ENCODE results near the gene COMT.
"Not testable (repeated sequence)": the region's sequence is repeated elsewhere in the genome, so short reads cannot be mapped to it uniquely, and the experiment has no call there.

Gene COMT

DNA sequence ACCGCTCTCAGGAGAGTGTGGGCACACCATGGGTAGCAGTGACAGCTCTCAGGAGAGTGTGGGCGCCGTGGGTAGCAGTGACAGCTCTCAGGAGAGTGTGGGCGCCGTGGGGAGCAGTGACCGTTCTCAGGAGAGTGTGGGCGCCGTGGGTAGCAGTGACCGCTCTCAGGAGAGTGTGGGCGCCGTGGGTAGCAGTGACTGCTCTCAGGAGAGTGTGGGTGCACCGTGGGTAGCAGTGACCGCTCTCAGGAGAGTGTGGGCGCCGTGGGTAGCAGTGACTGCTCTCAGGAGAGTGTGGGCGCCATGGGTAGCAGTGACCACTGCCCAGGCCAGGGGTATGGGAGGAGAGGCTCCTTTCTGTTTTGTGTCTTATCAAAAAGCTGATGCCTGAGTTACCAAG is 33.7 kb upstream of the COMT start:
- not testable (repeated sequence) for DNase-seq (ENCODE audit: low spot score); FAIRE-seq

DNA sequence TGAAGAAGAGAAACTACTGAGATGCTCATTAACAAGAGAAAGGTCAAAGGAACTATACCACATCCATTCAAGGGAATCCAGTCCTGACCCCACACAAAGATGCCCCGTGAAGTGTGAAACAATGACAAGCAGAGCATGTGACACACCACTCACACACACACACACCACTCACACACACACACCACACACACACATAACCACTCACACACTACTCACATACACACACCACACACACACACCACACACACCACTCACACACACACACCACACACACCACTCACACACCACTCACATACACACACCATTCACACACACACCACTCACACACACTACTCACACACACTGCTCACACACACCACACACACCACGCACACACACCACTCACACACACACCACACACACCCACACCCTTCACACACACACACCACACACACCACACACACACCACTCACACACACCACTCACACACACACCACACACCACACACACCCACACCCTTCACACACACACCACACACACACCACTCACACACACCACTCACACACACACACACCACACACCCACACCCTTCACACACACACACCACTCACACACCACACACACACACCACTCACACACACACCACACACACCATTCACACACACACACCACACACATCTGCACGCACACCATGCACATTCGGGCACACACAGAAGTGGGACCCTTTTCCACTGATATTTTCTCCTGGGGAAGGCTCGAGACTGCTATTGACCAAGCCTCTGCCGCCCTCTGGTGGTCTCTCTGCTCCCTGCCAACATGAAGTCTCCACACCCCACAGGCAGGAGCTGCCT is 32.0 kb upstream of the COMT start:
- FAIRE-seq (no peak), DNase-seq (ENCODE audit: low spot score) (peak; percentile 56)

DNA sequence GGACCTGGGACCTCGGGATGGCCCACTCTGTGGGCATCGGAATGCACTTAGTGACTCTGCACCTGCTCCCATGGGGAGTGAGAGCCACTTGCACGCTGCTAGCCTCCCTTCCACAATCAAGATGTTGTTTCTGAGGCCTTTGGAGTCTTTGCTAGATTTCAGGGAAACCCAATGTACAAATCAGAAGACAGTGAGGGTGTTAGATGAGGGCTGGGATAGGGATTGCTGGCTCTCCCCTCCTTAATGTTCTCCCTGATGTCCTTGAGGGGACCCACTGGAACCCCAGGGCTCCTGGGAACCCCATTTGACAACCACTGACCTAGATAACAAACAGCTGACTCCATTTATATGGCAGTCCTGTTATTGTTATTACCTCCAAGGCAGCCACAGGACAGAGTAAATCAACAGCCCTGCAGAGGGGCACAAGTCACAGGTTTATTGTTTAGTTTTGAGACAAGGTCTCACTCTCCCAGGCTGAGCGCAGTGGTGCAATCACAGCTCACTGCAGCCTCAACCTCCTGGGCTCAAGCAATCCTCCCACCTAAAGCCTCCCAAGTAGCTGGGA is 31.3 kb upstream of the COMT start:
- DNase-seq (ENCODE audit: low spot score) (no peak), FAIRE-seq (no peak)

DNA sequence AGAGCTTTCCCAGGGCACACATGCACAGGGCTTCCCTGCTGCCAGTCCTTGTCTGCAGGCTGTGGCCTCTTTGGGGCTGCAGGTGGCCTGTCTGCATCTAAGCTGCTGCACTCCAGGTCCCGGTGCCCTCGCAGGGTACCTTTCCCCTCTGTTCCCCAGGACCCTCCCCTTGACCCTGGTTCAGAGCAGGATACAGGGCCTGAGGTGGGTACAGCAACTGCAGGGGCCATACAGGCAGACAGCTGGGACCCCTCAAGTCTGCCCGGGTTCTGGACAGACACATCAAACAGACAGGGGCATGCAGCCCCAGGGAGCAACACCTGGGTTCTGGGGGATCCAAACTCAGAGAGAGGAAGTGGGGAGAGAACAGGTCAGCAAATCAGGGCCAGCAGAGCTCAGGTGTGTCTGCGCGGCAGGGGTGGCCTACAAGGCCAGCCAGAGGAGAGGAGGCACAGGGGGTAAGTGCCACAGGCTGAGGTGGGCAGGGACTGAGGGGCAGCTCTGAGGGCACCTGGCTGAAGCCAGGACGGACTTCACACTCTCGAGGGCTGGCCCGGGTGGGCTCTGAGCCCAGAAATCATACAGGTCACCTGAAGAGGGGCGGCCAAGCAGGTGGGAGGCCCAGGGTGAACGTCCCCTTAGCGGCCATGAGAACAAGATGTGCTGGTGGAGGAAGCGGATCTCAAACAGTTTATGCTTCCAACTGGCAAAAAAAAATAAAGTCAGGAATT is 29.9 kb upstream of the COMT start:
- DNase-seq (ENCODE audit: low spot score) (no peak), FAIRE-seq (no peak)

DNA sequence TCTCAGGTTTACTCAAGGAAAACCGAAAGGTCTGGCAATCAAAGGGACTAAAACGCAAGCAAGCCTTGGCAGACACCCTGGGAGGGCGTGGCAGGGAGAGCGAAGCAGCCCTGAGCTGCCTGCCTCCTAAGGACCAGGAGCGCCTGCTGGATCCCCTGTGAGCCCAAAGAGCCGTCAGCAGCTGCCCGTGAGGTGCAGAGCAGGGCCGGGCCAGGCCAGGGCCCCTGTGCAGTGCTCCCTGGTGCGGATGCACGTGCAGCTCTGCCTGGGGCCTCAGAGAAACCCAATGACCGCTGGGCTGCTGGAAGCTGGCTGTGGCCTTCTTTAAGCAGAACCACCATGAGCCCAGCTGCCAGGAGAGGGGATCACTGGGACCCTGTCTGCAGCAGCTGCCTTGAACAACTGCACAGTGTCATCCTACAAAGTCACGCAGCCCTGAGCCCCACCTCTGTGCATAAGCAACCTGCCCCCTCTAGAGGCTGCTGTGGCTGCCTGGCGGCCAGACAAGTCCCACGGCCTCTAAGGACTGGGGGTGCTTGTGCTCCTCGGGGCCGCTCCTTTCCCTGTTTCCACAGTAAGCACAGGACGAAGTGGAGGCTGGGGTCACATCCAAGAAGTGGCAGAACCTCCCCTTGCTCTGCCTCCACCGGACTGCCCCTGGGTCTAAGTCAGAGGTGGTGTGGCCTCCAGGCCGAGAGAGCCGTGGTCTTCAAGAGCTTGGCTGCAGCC is 29.1 kb upstream of the COMT start:
- DNase-seq (ENCODE audit: low spot score) (no peak), FAIRE-seq (no peak)

DNA sequence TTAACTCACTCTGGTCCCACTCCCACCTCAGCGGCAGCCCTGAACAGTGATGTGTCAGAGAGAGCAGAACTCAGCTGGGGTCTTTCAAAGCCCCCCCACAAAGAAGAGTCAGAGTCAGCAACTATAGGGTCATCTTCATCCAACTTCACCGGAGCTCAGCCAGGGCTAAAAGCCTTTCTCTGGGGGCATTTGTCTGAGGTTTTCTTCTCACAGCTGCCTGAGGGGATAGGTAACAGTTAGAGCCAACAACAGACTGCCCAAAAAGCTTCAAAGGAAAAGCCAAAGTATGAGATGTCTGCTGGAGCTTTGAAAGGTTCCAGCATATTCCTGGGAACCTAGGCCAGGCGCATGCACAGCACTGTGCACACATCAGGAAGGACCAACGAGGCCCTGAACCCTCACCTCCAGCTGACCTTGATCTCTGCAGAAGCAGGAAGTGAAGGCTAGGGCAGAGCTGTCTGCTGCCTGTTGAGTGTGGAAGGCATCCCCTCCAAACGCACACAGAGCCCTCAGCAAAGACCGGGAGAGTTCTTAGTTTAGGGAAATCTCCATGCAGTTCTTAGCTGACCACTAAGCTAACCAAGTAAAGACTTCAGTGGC is 28.1 kb upstream of the COMT start:
- no peak for DNase-seq (ENCODE audit: low spot score)
- no peak for FAIRE-seq

DNA sequence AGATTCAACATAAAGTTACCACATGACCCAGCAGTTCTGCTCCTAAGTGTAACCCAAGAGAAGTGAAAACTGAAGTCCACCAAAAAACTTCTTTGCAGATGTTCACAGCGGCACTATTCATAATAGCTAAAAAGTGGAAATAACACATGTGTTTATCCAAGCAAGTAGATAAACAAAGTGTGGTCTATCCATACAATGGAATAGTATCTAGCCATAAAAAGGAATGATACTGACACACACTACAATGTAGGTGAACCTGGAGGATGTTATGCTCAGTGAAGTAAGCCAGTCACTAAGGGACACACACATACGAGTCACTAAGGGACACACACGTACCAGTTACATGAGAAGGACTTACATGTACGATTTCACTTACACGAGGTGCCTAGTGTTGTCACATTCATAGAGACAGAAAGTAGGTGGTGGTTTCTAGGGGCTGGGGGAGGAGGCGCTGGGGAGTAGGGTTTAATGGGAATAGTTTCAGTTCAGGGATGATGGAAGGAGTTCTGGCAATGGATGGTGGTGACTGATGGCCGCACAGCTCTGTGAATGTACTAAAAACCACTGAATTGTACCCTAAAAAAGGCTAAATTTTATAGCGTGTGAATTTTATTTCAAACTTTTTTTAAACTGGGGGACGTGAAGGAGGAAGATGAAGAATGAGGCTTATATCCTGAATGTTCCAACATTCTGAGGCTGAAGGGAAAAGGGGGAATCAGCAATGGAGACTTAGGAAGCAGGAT is 27.2 kb upstream of the COMT start:
- no peak for DNase-seq (ENCODE audit: low spot score)
- FAIRE-seq = no peak

DNA sequence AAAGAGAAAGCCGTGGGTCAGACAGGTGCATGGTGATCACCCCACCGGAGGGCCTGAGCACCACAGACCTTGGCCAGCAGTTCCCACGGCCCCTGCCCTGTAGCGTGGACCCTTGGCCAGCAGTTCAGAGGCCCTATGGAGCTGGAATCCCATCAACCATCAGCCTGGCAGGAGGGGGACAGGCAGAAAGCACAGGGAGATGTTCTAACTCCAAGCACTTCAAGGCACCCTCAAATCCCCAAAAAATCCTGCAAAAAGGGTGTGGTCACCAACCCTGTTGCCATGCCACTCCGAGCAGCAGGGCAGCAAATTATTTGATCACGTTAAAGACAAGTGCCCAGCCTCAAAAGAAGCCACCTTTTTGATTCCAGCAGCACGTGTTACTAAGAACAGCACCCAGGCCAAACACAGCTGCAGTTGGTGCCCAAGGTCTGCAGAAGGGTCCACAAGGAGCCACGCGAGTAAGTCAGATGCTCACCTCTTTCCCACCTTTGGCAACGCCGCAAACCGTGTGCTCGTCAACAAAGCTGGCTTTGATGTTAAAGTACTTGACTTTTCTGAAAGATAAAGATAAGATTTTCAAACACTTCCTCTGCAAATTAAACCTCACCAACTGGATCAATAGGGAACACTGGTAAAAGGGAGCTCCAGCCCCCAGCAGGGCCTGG is 26.2 kb upstream of the COMT start:
- FAIRE-seq (no peak), DNase-seq (ENCODE audit: low spot score) (no peak)

DNA sequence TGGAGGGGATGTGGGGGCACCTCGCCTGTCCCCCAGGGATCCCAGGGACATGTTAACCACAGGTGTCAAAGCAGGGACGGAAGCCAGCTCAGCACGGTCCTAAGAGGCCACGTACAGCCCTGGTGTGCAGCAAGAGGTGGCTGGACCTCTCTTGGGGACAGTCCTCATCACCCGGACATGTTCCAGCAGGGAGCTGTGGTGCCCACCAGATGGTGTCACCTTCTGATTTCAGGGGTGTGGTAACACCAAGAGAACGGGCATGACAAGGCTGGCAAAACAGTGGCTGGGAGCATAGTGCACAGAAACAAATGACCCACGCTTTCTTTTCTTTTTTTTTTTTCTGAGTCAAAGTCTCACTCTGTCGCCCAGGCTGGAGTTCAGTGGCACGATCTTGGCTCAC is 25.6 kb upstream of the COMT start:
- no peak for DNase-seq (ENCODE audit: low spot score)
- FAIRE-seq = no peak

DNA sequence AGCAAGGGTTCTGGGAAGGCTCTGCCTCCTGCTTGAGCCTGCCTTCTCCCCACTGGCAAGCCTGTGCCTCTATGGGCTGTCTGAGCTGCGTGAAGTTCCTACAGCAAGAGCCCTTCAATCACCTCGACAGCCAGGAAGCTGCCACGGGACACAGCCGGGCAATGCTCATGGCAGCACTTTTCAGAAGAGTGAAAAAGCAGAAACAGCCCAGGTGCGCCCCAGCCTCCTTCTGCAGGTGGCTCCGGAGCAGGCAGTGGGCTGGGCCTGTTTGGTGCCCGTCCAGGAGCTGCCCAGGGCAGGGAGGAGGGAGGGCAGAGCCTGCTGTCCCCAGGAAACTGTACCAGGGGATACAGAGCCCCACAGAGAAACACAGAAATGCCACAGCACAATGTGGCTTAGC is 24.6 kb upstream of the COMT start:
- FAIRE-seq = no peak
- no peak for DNase-seq (ENCODE audit: low spot score)

DNA sequence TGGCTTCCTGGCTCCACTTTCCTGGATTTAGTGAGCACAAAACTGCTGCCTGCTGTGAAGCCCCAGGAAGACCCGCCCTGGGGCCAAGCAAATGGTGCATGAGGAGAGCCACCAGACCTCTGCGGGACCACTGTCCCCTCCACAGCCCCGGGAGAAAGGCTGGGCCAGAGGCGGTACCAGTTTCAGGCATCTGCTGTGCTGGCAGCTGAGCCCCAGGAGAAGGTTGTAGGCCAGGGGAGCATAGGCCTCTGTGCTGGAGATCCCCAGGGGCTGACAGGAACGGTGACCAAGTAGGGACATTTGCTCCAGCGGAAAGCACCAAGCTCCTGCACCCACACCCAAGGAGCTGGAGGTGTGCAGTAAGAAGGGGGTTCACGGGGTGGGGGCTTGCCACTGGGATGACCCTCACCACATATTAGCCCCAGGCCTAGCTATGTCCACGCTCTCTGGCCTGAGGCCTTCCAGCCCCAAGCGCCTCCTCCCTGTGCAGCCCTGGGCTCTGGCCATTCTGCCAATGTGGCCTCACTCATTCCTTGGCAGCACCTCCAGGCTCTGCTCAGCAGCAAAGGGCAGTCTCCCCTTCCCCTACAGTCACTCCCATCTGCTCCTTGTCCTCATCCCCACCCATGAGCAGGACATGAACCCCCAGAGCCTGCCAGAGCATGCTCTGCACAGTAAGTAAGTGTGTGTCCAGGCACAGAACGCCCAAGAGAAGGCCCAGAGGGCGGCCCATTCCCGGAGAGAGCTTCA is 24.0 kb upstream of the COMT start:
- DNase-seq (ENCODE audit: low spot score) (no peak), FAIRE-seq (no peak)

DNA sequence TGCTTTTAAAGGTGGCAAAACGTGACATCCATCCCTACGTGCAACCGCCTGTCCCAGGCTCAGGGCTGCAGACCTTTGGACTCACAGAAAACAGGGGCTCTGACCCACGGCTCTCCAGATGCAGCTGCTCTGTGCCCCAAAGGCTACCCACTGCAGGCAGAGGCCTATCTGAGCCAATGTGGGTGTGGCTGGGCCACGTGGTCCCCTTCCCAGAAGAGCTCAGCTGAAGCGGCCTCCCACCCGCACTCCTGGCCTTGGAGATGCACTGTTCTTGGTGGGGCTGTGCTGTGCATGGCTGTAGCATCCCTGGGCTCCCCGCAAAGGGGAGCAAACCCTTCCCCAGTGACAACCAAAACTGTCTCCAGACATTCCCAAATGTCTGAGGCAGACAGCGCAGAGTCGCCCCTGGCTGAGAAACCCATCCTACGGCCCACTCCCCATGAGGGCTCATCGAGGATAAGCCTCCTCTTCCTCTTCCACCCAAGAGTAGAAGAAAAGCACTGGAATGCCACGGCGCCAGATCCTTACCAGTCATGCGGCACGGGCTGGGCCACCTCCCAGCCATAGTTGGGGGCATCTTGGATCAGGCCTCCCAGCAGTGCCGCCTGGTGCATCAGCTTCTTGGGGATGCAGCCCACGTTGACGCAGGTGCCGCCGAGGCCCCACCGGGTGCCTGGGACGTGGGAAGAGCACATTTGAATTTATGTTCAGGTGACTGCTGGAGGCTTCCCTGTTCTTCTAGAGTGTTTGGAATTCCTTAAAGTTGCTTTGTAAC is 23.1 kb upstream of the COMT start:
- DNase-seq (ENCODE audit: low spot score) (no peak), FAIRE-seq (no peak)

DNA sequence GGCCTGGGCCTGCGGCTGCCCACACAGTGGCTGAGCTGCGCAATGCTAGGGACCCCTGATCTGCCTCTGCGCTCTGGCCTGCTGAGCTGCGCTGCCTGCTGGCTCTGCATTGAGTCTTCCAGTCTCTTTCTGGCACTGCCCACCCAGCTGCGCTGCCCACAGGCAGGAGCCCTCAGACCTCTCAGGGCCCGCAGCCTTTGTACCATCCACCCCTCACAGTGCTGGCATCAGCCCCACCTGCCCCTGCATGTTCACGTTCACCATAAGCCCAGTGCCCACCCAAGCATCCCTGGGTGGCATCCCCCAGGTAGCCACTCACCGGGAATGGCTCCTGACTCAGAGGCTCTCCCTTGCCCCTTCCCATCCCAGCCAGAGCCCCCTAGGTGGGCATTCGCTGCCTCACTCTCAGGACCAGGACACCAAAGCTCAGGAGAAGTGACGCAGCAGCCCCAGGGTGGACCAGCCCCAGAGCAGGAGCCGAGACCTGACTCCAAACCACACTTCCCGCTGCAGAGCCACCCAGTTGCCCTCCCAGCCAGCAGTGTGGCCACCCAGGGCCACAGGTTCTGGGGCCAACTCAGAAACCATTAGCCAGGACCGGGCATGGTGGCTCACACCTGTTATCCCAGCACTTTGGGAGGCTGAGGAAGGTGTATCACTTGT is 21.7 kb upstream of the COMT start:
- DNase-seq (ENCODE audit: low spot score) (no peak), FAIRE-seq (no peak)

DNA sequence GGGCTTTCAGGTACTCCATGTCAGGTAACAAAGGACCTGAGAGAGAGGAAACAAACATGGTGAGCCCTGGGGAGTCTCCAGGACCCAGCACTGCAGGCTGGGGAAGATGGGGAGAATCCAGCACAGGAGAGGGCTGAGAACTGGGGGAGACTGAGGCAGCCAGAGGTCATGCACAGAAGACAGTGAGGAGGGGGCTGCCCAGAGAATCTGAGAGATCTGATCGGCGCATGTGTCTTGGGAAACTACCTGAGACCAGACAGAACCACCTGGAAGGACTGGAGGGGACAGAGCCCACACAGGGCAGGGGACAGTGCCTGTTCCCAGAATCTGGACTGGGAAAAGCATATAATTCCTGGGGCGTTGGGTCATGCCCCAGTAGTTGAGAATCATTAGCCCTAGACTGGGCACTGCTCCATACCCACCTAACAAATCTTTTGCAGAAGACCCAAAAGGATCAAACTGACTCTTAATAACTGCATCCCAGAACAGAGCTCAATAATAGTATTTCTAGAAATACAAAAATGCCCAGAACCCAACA is 20.0 kb upstream of the COMT start:
- DNase-seq (ENCODE audit: low spot score) (no peak), FAIRE-seq (no peak)

DNA sequence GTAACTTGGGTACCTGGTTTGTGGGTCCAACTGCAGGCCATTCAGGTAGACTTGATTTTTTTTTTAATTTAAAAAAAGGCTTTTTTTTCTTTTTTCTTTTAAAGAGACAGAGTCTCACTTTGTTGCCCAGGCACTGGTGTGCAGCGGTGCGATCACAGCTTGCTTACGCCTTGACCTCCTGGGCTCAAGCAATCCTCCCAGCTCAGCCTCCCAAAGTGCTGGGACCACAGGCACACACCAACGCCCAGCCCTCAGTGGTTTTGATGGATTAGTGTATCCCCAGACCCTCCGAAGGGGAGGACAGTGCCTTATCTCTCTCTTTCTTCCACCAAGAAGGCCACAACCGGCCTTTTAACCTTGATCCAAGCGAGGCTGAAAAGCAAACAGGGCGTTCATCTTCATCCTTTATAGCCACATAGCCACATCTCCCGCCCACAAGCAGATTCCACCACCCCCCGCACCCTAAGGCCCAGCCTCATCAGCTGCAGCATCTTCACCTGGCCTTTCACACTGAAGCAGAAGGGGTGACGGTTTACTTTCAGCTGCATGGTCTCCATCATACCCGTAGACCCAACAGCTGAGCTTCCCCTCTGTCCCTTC is 17.6 kb upstream of the COMT start:
- no peak for FAIRE-seq
- no peak for DNase-seq (ENCODE audit: low spot score)

DNA sequence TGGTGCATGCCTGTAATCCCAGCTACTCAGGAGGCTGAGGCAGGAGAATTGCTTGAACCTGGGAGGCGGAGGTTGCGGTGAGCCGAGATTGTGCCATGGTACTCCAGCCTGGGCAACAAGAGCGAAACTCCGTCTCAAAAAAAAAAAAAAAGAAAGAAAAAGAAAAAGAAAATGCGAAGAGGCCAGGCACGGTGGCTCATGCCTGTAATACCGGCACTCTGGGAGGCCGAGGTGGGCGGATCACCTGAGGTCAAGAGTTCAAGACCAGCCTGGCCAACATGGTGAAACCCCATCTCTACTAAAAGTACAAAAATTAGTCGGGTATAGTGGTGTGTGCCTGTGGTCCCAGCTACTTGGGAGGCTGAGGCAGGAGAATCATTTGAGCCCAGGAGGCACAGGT is 15.5 kb upstream of the COMT start:
- DNase-seq (ENCODE audit: low spot score); FAIRE-seq: not testable (repeated sequence)

DNA sequence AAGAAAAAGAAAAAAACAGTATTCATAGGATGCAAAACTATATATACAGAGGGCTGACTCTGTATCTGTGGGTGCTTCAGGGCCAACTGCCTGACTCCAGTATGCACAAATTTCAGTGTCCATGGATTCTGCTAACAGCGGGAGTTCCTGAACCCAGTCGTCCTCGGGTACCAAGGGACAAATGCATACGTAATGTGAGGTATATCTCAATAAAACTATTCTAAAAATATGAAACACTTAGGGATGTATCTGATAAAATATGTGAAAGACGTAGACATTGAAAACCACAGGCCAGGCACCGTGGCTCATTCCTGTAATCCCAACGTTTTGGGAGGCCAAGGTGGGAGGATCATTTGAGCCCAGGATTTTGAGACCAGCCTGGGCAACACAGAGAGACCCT is 13.9 kb upstream of the COMT start:
- FAIRE-seq = no peak
- DNase-seq (ENCODE audit: low spot score) = no peak

DNA sequence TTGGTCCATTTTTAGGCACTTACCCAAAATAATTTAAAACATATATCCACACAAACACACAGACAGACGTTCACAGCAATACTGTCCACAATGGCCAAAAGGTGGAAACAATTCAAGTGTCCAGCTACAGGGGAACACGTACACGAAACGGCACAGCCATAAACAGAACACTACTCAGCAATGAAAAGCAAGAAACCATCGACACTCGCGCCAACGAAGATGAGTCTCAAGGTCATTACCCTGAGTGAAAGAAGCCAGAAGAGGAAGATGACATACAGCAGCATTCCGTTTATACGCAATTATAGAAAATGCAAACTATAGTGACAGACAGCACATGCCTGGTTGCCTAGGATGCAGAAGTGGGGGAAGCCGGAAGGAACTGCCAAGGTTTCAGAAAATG is 13.4 kb upstream of the COMT start:
- no peak for DNase-seq (ENCODE audit: low spot score)
- no peak for FAIRE-seq
